GM12878 (cell line): Measurements from ENCODE around the gene SLC22A23. TPM values are rescaled to one million over a fixed set of nuclear protein-coding genes. Genes with fewer than 3 reads are reported as not detected.

Source experiments
- CBX5 ChIP-seq: sonication (generic); IDR thresholded peaks from 2 replicates; pipeline ENCODE4 v1.6.1; 2016; ENCODE audit warnings: low read depth, moderate library complexity, mild to moderate bottlenecking, inconsistent platforms
- CHD4 ChIP-seq: fragments of 200-600 bp; sonication (generic); IDR thresholded peaks from 2 replicates; pipeline ENCODE4 v1.6.1; 2016; ENCODE audit warnings: mild to moderate bottlenecking
- ELK1 ChIP-seq: IDR thresholded peaks from 2 replicates; pipeline ENCODE4 v1.6.1; 2012; ENCODE audit warnings: low read depth, low read length, improper control_type of control experiment
- EP300 ChIP-seq, 2 experiments: fragments of 150-350 bp in 1 of 2; IDR thresholded peaks; 2 replicates each; pipeline ENCODE4 v1.6.1; 2011 to 2012; ENCODE audit warnings: low read depth in 2 of 2, low read length in 2 of 2, borderline replicate concordance in 1 of 2, improper control_type of control experiment in 1 of 2, inconsistent platforms in 1 of 2; ENCODE audit not compliant: control insufficient read depth in 1 of 2
- EZH2 ChIP-seq: IDR thresholded peaks from 2 replicates; pipeline ENCODE4 v1.6.1; 2012; ENCODE audit warnings: low read depth, mild to moderate bottlenecking, control low read depth, inconsistent platforms, low read length, borderline replicate concordance; ENCODE audit not compliant: control insufficient read depth
- GABPA ChIP-seq: IDR thresholded peaks from 2 replicates; pipeline ENCODE4 v1.6.1; 2014; ENCODE audit warnings: antibody characterized with exemption, low read depth, mild to moderate bottlenecking, inconsistent platforms
- HDAC6 ChIP-seq: fragments of 200-600 bp; sonication (generic); IDR thresholded peaks from one replicate; pipeline ENCODE4 v1.8.0; 2017; ENCODE audit warnings: antibody characterized with exemption; ENCODE audit not compliant: unreplicated experiment
- RFX5 ChIP-seq: IDR thresholded peaks from 2 replicates; pipeline ENCODE4 v1.6.1; 2011; ENCODE audit warnings: low read depth, low read length, improper control_type of control experiment
- polyA plus RNA-seq, 11 experiments: library from polyadenylated mRNA; depleted of rRNA in 4 of 11; unstranded in 6 of 11; stranded (reverse) in 5 of 11; fragments of >200 nt; fragmentation: Nextera tagmentation in 4 of 11; fragmentation: Illumina TruSeq in 1 of 11; extraction: Ambion mirVana in 4 of 11; extraction: Trizol in 1 of 11; gene quantifications; 1 replicate in 1 of 11; 2 replicates in 10 of 11; pipeline versions ENCODE4 v1.2.1 to v1.2.3, GENCODE V29; 2011 to 2016; ENCODE audit warnings: inconsistent platforms in 2 of 11, missing spikeins in 2 of 11, low read depth in 1 of 11
- total RNA-seq, 4 experiments: library from RNA; depleted of rRNA in 3 of 4; stranded (reverse); fragments of >200 nt in 3 of 4; fragmentation: Illumina TruSeq in 1 of 4; extraction: Trizol in 1 of 4; gene quantifications; 2 replicates each; pipeline versions ENCODE4 v1.2.1 to v1.2.3, GENCODE V29; 2013 to 2021
- TF ChIP-seq, protein P1 (sequence below): fragments of 450-650 bp; IDR thresholded peaks from 2 replicates; pipeline ENCODE4 v1.6.1; 2017; ENCODE audit warnings: mild to moderate bottlenecking
- TF ChIP-seq, protein P2 (sequence below): fragments of 150-350 bp; IDR thresholded peaks from 2 replicates; pipeline ENCODE4 v1.6.1; 2014; ENCODE audit warnings: mild to moderate bottlenecking, low read depth, low read length
- TF ChIP-seq, protein P3 (sequence below): fragments of 450-650 bp; IDR thresholded peaks from 2 replicates; pipeline ENCODE4 v1.6.1; 2017; ENCODE audit warnings: low read depth, mild to moderate bottlenecking, moderate library complexity
- TF ChIP-seq, protein P4 (sequence below): fragments of 450-650 bp; IDR thresholded peaks from 2 replicates; pipeline ENCODE4 v1.6.1; 2016; ENCODE audit warnings: mild to moderate bottlenecking
- TF ChIP-seq, protein P5 (sequence below): fragments of 450-650 bp; IDR thresholded peaks from 2 replicates; pipeline ENCODE4 v1.6.1; 2017; ENCODE audit warnings: mild to moderate bottlenecking, moderate library complexity

The SLC22A23 gene
- total and polyA plus RNA-seq, 10 of the 15 experiments (the other 5 are each of a cell fraction or from before 2014, with no cell fraction given): 0.20 to 2.4 (median 0.74) TPM

GRCh38 chr6:3258720-3259490 is 197.9 kb downstream of the SLC22A23 start, which contains the start of gene PSMG4 (continued):
- TF ChIP-seq, protein P1, sequence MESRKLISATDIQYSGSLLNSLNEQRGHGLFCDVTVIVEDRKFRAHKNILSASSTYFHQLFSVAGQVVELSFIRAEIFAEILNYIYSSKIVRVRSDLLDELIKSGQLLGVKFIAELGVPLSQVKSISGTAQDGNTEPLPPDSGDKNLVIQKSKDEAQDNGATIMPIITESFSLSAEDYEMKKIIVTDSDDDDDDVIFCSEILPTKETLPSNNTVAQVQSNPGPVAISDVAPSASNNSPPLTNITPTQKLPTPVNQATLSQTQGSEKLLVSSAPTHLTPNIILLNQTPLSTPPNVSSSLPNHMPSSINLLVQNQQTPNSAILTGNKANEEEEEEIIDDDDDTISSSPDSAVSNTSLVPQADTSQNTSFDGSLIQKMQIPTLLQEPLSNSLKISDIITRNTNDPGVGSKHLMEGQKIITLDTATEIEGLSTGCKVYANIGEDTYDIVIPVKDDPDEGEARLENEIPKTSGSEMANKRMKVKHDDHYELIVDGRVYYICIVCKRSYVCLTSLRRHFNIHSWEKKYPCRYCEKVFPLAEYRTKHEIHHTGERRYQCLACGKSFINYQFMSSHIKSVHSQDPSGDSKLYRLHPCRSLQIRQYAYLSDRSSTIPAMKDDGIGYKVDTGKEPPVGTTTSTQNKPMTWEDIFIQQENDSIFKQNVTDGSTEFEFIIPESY: no peak
- TF ChIP-seq EP300 (IDR thresholded peaks at IDR 0.05; ENCODE audit: borderline replicate concordance in 1 of 2, control insufficient read depth in 1 of 2, low read depth in 2 of 2, low read length in 2 of 2) (no peak), ELK1 (no peak), GABPA (no peak), CBX5 (no peak), CHD4 (no peak), EZH2 (no peak), RFX5 (no peak), HDAC6 (no peak)
- TF ChIP-seq, protein P2, sequence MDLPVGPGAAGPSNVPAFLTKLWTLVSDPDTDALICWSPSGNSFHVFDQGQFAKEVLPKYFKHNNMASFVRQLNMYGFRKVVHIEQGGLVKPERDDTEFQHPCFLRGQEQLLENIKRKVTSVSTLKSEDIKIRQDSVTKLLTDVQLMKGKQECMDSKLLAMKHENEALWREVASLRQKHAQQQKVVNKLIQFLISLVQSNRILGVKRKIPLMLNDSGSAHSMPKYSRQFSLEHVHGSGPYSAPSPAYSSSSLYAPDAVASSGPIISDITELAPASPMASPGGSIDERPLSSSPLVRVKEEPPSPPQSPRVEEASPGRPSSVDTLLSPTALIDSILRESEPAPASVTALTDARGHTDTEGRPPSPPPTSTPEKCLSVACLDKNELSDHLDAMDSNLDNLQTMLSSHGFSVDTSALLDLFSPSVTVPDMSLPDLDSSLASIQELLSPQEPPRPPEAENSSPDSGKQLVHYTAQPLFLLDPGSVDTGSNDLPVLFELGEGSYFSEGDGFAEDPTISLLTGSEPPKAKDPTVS: no peak
- TF ChIP-seq, protein P3, sequence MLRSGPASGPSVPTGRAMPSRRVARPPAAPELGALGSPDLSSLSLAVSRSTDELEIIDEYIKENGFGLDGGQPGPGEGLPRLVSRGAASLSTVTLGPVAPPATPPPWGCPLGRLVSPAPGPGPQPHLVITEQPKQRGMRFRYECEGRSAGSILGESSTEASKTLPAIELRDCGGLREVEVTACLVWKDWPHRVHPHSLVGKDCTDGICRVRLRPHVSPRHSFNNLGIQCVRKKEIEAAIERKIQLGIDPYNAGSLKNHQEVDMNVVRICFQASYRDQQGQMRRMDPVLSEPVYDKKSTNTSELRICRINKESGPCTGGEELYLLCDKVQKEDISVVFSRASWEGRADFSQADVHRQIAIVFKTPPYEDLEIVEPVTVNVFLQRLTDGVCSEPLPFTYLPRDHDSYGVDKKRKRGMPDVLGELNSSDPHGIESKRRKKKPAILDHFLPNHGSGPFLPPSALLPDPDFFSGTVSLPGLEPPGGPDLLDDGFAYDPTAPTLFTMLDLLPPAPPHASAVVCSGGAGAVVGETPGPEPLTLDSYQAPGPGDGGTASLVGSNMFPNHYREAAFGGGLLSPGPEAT: peak; percentile 85
- TF ChIP-seq, protein P4, sequence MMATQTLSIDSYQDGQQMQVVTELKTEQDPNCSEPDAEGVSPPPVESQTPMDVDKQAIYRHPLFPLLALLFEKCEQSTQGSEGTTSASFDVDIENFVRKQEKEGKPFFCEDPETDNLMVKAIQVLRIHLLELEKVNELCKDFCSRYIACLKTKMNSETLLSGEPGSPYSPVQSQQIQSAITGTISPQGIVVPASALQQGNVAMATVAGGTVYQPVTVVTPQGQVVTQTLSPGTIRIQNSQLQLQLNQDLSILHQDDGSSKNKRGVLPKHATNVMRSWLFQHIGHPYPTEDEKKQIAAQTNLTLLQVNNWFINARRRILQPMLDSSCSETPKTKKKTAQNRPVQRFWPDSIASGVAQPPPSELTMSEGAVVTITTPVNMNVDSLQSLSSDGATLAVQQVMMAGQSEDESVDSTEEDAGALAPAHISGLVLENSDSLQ: no peak
- TF ChIP-seq, protein P5, sequence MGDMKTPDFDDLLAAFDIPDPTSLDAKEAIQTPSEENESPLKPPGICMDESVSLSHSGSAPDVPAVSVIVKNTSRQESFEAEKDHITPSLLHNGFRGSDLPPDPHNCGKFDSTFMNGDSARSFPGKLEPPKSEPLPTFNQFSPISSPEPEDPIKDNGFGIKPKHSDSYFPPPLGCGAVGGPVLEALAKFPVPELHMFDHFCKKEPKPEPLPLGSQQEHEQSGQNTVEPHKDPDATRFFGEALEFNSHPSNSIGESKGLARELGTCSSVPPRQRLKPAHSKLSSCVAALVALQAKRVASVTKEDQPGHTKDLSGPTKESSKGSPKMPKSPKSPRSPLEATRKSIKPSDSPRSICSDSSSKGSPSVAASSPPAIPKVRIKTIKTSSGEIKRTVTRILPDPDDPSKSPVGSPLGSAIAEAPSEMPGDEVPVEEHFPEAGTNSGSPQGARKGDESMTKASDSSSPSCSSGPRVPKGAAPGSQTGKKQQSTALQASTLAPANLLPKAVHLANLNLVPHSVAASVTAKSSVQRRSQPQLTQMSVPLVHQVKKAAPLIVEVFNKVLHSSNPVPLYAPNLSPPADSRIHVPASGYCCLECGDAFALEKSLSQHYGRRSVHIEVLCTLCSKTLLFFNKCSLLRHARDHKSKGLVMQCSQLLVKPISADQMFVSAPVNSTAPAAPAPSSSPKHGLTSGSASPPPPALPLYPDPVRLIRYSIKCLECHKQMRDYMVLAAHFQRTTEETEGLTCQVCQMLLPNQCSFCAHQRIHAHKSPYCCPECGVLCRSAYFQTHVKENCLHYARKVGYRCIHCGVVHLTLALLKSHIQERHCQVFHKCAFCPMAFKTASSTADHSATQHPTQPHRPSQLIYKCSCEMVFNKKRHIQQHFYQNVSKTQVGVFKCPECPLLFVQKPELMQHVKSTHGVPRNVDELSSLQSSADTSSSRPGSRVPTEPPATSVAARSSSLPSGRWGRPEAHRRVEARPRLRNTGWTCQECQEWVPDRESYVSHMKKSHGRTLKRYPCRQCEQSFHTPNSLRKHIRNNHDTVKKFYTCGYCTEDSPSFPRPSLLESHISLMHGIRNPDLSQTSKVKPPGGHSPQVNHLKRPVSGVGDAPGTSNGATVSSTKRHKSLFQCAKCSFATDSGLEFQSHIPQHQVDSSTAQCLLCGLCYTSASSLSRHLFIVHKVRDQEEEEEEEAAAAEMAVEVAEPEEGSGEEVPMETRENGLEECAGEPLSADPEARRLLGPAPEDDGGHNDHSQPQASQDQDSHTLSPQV: no peak
